ENCODE measurements around the gene DIS3L2.
"Not testable (repeated sequence)": the region's sequence is repeated elsewhere in the genome, so short reads cannot be mapped to it uniquely, and the experiment has no call there.

The DIS3L2 gene

DNA sequence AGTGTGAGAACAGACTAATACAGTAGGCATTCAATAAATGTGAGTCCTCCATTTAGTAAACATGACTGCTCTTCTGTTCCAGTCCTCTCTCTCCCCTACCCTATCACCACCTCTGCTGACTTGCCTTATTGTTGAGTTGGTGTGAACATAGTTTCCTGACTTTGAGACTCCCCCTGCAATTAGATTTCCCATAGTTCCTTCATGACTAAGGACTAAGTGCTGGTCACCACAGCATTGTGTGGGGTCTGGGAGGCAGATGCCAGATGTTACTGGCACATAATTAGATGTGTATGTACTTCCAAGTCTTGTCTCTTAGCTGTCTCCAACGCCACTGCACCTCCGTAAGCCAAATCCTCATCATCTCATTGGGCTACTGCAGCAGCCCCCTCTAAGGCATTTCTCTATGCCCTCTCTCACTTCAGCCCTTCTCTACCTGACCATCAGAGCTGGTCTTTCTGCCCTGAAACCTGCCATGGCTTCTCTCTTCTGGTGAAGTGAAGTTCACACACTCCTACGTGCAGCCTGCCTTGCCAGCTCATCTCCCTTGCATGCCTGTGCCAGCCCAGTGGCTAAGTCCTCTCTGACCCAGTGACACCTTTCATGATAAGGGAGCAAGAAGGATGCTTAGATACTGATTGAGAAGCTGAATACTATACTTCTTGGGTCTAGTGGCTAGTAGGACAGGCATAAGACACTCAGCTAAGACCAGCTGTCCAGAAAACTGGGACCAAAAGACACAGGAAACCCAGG lies 335.4 kb downstream of the DIS3L2 start:
- no peak for DNase-seq (ENCODE audit: low read depth)

DNA sequence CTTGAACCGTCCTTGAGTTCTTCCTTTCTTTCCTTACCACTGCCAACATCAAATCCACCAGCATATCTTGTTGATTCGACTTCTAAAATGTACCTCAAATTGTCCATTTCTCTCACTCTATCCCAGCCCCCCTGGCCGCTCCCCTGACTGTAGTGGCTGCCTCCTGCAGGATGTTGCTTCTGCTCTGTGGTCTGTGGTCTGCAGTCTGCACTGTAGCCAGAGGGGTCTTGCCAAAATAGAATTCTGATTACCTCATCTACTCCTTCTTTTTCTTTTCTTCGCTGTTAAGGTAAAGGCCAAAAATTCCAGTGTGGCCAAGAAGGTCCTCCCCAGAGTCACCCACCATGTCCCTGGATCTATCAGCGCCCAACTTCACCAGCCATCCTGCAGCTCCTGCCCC lies 337.6 kb downstream of the DIS3L2 start:
- no peak for DNase-seq (ENCODE audit: low read depth)

DNA sequence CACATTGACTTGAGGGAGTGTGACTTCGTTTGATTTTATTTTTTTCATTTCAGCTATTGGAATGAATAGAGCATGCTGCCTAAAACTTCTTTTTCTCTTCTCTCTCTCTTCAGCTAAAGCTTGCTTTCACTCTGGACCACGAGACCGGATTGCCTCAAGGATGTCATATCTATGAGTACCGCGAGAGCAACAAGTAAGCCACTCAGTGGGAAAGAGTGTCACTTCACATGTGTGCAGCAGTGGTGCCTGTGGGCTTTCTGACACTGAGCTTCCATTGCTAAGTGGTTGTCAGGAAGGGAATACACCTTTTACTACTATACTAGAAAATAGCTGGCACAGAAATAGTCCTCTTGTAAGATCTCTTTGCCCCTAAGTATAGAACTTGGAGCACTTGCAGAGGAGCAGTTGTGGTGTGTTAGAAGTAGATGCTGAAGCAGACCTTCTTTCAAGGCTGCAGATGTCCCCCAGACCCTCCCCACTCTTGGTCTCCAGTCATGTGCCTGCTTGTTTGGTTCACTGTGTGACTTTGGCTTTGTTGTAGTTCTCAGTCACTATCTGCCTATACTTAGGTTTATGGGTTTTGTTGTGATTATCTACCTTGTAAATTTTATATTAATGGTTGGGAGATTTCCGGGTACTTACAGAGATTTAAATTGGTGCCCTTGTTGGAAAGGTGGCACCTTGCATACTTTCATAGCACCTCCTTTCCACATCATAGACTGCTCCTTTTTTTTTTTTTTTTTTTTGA lies 338.6 kb downstream of the DIS3L2 start:
- DNase-seq (ENCODE audit: low read depth), result no peak

DNA sequence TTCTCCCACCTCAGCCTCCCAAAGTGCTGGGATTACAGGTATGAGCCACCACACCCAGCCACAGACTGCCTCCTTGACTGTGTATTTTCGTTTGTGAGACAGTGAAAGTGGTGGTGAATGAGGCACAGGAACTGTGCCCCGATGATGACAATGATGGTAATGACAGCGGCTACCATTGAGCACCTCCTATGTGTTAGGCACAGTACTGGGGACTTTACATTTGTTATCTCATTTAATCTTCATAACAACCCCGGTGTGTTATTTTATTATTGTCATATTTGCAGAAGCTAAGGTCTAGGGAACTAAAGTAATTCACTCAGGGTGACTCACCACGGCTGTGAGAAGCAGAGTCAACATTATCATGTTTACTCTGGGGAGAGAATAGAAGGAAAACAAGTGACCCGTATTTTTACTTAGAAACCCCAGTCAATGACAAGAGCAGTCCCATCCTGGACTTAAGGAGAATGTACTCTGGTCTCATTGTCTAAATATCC lies 339.4 kb downstream of the DIS3L2 start:
- DNase-seq (ENCODE audit: low read depth), result no peak

DNA sequence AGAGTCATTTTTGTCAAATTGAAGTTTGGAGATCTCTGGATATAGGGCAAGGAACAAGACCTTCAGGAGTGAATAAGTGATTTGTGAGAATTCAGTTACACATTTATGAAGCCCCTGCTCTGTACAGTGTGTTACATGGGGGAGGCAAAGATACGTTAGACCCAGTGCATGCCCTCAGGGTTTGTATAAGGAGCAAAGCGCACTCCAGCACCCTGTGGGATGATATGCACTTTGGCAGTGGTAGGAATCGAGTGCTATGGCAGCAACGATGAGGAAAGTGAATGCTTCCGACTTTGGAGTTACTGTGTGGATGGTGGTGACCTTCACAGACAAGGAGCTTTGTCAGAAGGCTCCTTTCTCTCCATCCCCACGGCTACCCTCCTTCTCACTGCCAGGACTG lies 342.7 kb downstream of the DIS3L2 start:
- DNase-seq (ENCODE audit: low read depth), result no peak

DNA sequence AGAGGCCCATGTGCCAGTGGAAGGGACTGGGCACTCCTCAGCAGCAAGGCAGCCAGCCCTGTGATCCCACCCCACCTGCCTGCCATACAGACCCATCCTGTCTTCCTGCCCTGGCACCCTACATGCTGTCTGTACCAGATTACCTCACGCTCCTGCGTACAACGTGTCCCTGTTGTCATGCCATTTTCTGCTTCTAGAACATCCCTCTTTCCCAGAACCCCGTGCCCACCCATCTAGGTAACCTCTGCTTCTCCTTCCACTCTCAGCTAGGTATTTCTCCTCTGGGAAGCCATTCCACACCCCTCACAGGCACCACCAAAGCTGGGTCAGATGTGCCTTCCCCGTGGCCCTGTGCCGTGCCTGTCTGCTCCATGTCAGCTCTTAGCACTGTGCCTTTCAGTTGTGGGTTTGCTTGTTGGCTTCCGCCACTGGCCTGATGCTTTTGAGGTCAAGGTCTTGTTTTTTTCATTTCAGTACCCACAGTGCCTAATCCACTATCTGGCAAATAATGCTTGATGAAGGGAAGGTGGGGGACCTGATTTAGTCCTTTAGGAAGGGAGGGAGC lies 345.3 kb downstream of the DIS3L2 start:
- no peak for DNase-seq (ENCODE audit: low read depth)

DNA sequence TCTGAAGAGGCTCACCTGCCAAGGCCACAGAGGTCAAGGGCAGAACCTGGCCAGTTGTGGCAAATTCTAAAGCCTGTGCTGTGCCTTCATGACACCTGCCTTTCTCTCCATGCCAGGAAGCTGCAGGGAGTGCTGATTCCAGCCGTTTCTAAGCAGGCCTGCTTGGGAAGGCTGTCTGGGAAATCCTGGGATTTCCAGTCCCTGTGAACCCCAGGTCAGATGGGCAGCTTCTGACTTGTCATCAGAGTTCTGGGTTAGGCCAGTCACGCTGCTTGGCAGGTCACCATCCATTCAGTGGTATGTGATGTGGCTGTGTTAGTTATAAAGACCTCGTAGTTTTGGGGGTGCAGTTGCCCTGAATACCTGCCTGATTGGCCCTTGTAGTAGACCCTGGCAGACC lies 346.3 kb downstream of the DIS3L2 start:
- DNase-seq (ENCODE audit: low read depth), result no peak

DNA sequence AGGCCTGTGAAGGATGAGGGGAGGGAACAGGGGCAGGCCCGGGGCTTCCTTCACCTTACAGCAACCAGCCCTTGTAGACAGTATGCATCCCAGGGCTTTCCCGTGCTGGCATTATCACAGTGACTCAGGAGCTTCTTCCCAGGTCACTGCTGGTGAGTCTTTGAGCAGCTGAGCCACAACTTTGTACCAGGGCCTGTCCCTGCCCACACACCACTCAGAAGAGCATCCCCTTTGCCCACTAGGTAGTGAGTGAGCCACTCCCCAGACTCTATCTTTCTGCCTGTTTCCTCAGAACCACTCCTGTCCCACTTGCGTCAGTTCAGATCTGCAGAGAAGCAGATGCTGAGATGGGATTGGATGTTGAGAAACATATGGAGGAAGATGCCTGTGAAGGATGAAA lies 347.5 kb downstream of the DIS3L2 start:
- DNase-seq (ENCODE audit: low read depth), result no peak

DNA sequence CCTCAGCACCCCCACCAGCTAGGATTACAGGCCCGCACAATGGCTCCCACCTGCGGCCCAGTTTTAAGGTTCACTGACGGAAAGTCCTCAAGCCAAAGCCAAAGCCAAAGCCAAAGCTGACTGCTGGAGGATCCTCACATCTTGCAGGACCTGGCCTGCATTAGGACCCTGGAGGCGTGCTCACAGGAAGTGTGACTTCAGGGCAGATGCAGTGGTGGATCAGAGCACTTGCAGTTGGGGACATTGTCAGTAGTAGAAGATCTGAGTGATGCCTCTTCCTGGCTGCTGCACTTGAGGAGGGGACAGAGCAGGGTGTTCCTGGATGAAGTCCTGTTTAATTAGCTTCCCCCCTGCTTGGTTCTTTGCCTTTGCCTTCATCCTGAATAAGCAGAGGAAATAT lies 348.1 kb downstream of the DIS3L2 start:
- DNase-seq (ENCODE audit: low read depth), result no peak

DNA sequence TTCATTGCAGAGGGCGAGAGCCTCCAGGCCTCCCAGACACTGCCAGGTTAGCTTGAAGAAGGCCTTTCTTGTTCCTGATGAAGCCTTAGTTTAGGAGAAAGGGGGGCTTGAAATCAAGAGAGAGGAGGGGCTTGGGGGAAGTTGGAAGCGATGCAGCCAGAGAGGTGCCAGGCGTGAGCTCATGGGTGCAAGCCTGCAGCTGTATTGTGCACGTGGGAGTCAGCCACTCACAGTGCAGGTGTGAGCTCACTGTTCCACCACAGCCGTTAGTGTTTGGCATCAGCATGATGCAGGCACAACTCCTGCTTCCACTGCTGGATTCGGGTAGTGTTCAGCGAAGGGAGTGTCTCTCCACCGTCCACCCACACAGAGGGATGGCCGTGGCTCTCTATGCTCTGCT lies 348.6 kb downstream of the DIS3L2 start:
- no peak for DNase-seq (ENCODE audit: low read depth)

DNA sequence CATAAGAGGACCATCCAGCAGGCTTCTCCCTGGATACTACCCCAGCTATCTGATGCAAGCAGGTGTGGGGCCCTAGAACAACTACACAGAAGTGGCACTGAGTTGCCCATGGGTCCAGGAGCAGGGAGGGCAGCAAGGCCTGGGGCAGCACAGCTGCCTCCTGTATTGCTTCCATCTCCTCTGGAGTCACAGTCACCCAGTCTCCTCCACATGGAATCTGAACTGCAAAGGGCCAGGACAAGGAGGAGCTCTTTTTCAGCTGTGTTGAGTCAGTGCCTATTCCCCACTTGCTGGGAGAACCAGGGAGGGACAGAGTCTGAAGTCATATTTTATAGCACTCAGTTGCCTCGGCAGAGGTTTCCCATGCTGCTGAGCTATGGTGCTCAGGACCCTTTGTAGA lies 349.2 kb downstream of the DIS3L2 start:
- DNase-seq (ENCODE audit: low read depth), result no peak

DNA sequence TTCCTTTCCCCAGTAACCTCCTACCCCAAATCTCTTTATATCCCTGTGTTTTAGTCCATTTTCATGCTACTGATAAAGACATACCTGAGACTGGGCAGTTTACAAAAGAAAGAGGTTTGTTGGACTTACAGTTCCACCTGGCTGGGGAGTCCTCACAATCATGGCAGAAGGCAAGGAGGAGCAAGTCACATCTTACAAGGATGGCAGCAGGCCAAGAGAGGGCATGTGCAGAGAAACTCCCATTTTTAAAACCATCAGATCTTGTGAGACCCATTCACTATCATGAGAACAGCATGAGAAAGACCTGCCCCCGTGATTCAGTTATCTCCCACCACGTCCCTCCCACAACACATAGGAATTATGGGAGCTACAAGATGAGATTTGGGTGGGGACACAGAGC lies 352.1 kb downstream of the DIS3L2 start:
- not testable (repeated sequence) for DNase-seq (ENCODE audit: low read depth)

DNA sequence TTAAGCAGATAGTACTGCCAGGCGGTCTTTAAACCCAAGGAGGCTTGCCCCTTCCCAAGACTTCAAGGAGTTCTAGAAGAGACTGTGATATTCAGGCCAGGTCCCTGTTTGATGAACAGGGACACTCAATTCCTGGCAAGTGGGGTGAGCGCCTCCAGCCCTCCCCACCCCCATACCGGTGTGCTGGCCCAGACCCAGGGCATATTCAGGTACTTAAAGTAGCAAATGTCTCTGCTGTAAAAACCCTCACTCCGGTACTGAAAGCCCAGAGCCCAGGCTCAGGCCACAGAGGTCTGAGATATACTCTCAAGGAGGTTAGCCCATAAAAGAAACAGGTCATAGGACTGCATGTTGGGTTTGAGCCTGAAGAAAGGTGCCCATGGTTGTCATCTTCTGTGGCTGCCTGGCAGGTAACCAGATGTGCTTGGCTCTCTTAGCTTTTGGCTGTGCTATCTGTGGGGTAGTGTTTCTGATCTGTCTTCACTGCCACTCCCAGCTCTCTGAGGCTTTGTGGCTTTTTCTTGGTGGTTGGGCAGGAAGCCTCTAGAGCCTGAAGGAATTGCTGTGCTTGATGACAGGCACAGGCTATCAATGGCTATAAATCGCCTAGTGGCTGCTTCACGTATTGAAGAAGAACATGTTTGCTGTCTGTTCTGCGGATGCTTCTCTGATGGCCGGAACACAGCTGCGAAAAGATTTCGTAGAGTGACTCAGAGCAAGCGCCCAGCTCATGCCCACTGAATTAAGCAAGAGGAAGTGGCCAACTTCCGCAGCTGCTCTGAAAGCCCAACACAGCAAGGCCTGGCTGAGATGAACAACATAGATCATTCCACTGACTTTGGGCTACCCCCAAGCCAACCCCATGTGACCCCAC lies 353.8 kb downstream of the DIS3L2 start:
- DNase-seq (ENCODE audit: low read depth), result peak; percentile 51

DNA sequence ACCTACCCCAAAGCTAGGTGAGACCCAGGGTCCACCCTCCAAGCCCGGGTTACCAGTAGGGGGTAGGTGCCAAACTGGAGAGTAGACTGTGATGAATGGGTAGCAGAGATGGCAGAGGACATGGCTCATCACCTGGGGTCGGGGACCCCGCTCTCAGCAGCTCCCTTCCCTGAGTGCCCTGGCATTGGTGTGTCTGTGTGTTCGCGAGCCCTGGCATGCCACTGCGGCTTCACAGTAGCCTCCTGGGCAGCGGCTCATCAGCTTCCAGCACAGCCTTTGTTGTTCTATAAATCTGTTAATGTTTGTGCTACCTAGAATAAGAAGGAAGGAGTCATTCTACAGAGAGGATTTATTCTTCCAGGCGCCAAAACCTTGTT lies 354.4 kb downstream of the DIS3L2 start:
- no peak for DNase-seq (ENCODE audit: low read depth)

DNA sequence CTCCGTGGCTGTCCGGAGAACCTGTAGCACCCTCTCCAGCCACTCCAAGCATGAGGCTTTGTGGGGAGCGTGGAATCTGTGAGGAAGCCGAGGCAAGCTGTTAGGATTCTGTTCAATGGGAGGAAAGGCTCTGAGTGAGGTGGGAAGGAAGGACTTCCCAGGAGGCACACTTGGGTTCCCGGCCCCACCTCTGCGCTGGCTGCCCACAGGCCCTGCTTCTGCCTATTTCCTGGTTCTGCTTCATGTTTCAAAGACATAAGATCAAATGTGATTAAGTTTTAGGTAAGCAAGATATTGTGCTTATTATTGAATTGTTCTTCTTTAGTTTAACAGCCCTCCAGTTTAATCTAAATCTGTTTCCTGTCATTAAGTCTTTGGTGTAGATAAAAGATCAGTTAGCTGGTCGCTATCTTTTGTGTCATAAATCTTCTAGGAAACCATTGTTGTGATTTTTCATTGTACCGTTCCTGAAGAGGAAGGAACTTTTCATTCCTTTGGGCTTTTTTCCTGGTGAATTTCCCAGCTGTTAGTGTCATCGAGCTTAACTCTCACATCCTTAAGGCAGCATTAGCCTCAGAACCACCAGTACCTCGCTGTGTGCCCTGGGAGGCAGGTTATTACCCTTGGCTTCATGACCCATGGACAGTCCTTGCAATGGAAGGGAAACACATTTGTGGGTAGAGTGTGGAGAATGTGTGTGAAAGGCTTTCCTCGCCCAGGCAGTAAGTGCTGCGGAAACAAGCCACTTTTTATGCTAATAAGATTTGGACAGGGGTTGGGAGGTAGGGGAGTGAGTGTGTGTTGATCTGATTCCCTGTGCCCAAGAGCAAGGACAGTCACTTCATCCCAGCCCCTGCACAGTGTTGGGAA lies 355.2 kb downstream of the DIS3L2 start:
- DNase-seq (ENCODE audit: low read depth), result no peak

DNA sequence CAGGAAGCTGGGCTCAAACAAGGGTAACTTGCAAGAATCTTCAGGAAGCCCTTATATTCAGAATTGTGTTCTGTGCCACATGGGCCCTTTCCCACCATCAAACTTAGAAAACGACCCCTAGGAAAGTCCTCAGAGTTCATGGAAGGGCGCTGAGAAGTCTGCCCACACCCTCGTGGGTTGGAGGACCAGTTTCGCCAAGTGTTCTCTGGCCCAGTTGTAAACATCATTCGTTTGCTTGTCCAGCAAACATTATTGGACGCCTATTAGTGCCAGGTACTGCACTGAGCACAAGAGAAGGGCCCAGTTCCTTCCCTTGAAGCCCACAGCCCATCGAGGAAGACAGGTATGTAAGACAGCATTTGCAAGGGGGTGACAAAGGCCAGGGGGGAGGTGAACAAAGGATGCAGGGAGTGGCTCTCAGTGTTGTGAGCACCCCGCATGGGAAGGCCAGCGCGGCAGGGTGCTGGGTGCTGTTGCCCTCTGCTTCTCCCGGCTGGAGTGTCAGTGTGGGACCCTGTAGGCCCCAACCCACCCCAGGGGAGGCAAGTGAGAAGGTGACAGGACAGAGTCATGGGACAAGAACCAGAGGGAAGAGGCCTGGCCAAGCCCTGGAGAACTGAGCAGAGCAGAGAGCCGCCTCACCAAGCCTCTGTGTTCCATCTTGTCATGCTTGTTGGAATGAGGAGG lies 356.8 kb downstream of the DIS3L2 start:
- no peak for DNase-seq (ENCODE audit: low read depth)

DNA sequence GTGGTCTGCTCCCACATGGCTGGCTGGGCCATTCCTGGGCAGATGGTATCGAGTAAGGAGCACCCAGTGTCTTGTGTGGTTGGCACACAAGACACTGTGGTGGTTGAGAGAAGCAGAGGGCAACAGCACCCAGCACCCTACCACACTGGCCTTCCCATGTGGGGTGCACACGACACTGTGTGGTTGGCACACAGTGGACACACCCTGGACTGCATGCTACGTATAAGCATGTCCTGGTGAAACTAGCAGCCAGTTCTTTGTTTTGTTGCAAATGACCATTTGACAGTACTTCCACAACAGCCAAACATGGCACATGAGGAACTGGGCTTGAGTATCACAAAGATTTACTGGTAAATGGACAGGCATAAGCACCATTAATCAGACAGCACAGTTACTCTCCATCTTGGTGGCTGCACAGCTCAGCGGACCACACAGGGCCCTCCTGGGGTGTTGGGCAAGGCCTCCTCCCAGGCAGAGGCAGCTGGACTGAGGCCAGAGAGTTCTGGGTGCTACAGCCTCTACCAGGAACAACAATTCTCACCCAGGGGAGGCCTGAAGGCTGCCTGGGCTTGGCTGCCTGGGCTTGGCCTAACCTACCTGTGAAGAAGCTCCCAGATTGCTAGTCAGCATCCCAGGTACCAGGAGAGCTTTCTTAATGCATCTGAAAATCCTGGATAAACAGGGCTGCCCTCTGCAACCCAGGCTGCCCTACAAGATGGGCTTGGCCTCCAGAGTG lies 357.7 kb downstream of the DIS3L2 start:
- DNase-seq (ENCODE audit: low read depth), result no peak

DNA sequence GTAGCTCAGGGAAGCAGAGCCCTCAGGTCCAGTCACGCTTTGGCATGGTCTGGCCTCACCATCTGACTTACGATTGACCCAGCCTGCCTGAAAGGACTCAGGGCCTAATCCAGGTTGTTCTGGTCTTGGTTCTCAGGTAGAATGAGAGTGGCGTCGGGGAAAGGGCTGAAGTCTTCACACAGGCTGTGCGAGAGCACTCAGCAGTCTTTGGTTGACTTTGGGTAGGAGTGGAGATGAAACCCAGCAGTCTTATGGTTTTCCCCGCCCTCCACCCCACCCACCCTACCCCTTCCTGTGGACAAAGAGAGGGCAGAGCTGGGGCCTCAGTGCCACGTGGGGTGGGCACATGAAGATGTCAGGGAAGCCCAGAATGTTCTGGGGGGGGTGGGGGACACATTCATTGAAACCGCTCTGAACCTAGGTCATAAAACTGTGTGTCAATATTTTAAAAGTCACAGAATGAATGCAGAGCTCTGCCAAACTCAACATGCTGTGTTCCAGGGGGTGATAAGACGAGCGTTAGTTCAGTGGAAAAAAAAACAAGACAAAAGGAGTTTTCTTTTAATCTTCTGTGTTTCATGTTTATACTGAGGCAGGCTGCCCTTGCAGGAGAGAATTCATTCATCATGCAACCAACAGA lies 358.4 kb downstream of the DIS3L2 start:
- DNase-seq (ENCODE audit: low read depth), result no peak

DNA sequence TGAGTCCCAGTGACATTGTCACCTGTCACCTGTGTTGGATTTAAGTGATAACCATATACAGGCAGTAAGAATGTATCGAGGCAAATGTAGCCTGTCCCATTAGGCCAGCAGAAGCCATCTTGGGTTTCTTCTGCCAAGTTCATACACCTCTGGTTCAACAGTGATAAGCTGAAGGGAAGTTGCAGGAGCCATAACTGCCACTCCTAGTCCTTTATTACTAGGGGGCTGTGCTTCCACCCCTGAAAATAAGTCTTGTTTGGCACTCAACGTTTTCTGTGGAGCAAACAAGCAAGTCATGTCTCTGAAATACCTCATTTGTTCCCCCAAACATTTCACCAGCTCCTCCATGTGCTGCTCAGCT lies 358.9 kb downstream of the DIS3L2 start:
- DNase-seq (ENCODE audit: low read depth), result no peak
